T1000 (cell line): Measurements from ENCODE around the gene KLHL1.

Experiments used
- DNase-seq: peaks from one replicate; lab custom pipeline; 2025; ENCODE audit warnings: mixed read lengths; lab: John Stamatoyannopoulos, UW

The KLHL1 gene

GRCh38 chr13:70014337-70014736 is 93.9 kb downstream of the KLHL1 start:
- no peak for DNase-seq

DNA sequence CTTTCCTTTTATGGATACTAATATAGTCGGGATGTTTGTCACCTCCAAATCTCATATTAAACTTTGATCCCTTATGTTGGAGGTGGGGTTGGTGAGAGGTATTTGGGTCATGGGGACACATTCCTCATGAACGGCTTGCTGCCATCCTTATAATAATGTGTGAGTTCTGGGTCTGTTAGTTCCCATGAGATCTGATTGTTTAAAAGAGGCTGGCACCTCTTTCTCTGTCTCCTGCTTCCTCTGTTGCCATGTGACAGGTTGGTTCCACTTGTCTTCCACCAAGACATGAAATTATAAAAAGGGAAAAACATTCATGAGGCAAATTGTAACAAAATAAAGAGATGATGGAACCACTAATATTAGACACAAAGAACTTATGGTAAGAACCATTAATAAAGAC is 108.4 kb downstream of the KLHL1 start:
- no peak for DNase-seq

DNA sequence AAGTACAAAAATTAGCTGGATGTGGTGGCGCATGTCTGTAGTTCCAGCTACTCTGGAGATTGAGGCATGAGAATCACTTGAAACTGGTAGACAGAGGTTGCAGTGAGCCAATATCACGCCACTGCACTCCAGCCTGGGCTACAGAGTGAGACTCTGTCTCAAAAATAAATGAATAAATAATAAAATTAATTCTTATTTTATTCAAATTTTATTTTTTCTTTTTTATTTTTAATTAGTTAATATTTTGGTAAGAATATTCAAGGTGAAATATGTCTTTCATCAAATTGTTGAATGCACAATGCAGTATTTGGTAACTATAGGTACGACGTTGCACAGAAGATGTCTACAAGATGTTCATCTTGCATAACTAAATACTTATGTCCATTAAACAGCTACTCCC is 111.2 kb downstream of the KLHL1 start:
- DNase-seq = no peak

DNA sequence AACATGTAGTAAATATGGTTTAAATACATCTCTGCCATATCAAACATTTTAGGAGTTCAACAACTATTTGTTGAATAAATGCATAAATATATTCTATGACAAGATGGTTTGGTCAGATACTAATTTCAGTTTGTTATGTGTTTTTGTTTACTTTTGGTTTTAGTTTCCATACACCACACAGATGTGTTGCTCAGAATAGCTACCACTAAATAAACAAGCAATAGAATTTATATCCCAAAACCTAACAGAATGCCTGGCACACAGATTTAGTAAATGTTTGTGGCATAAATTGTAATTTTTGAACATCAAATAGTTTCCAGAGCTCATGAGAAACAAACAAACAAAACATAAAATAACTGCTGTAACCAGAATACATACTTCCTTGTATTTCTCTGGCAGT is 127.5 kb downstream of the KLHL1 start:
- DNase-seq = no peak

DNA sequence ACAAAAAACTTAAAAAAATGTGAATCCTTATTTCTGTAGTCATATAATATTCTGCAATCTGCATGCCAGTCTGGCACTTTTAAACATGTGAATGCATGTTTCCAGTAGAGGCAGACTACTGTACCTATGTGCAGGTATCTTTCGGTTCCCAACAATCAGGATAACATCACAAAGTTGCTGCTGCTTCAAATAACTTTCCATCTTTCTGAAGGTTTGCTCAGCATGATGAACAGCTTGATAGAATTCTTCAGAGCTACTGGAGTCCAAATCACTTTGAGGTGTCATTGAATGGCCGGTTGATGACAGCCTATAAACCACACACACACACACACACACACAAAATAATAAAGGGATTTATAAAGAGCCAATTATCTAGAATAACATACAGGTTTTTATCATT is 132.8 kb downstream of the KLHL1 start:
- DNase-seq = no peak

GRCh38 chr13:69970520-69970919 is 137.7 kb downstream of the KLHL1 start:
- DNase-seq = no peak

GRCh38 chr13:69959046-69959445 is 149.2 kb downstream of the KLHL1 start:
- DNase-seq = no peak

- DNase-seq = no peak
Observed at GRCh38 chr13:69956839-69957238, 151.4 kb downstream of the KLHL1 start.

DNA sequence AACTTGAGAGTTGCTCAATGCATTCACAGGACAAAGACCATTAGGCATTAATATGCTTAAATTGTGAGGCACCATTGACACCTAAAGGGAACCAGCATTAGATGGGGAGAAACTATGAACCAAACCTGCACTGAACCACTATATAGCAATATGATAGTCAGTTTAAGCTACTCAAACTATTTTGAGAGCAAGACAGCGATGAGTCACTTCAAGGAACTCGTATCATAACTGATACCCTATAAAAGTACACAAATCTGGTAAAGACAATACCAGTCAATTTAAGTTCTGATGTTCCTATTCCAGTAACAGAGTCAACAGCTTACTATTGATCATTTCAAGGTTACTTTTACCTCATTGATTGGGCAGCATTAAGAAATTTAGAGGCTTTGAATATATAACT is 151.9 kb downstream of the KLHL1 start:
- no peak for DNase-seq

DNA sequence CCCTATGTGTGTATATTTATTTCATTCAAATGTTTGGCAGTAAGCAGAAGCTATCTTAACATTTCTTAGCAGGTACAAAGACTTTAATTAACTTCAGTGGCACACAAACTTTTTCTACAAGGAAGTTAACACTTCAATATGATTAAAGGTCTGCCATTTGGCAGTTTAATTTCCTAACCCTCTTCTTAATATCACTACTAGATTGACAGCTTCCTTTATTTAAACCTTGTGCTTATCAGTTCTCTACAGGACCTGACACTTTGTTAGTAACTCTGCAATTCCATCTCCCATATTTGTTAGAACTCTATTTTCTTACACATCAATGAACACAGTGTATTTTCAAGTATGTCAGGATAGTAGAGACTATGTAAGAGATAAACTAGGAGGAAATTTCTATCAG is 153.0 kb downstream of the KLHL1 start:
- DNase-seq = no peak

- DNase-seq = no peak
Observed at GRCh38 chr13:69951412-69951811, 156.8 kb downstream of the KLHL1 start.

GRCh38 chr13:69950160-69950559 is 158.1 kb downstream of the KLHL1 start:
- no peak for DNase-seq

GRCh38 chr13:69948016-69948415 is 160.2 kb downstream of the KLHL1 start:
- DNase-seq = no peak

DNA sequence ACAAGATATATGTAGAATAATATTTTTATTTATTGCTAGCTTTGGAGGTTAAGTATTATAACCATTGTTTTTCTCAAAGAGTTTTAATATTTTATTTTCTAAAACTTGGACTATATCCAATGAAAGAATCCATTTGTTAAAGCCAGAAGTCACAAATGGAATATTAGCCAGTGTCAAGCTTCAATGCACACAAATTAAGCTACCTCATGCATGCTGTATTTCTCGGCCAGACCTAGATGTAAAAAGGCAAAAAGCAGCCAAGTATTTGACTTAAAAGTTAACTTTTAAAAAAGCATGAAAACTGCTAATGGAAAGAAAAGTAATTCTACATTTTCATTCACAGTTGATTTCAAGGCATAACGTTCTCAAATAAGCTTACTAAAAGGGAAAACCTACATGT is 160.7 kb downstream of the KLHL1 start:
- no peak for DNase-seq

- DNase-seq = no peak
Observed at GRCh38 chr13:69946511-69946910, 161.7 kb downstream of the KLHL1 start.

DNA sequence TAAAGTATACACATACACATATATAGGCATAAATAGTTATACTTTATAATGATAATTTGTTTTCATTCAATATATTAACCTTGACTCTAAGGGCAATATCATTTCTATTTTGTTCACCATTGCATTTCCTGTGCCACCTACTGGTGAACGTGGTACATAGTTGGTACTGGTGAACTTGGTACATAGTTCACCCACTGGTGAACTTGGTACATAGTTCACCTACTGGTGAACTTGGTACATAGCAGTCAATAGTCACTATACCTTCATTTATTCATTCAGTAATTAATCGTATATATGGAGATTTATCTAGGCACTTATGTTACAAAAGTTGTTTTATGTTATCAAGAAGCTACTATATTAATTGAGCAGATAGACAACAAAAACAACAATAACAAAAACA is 173.2 kb downstream of the KLHL1 start:
- DNase-seq = no peak

DNA sequence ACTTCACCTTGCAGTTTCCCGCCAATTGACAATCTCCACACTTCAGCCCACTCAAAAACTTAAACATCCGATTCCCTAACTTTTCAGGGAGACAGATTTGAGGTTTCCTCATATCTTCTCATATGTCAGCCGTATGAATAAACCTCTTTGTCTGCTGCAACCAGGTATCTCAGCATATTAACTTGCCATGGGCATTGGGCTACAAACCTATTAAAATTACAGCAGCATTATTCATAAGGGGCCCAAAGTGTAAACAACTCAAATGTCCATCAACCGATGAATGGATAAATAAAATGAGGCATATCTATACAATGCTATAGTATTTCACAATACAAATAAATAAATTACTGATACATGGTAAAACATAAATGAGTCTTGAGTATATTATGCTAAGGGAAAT is 180.0 kb downstream of the KLHL1 start:
- DNase-seq = no peak

GRCh38 chr13:69921156-69921555 is 187.1 kb downstream of the KLHL1 start:
- no peak for DNase-seq

GRCh38 chr13:69912630-69913029 is 195.6 kb downstream of the KLHL1 start:
- no peak for DNase-seq

- no peak for DNase-seq
Observed at GRCh38 chr13:69910800-69911199, 197.5 kb downstream of the KLHL1 start.

- no peak for DNase-seq
Observed at GRCh38 chr13:69904784-69905183, 203.5 kb downstream of the KLHL1 start.

- no peak for DNase-seq
Observed at GRCh38 chr13:69903081-69903480, 205.2 kb downstream of the KLHL1 start.

DNA sequence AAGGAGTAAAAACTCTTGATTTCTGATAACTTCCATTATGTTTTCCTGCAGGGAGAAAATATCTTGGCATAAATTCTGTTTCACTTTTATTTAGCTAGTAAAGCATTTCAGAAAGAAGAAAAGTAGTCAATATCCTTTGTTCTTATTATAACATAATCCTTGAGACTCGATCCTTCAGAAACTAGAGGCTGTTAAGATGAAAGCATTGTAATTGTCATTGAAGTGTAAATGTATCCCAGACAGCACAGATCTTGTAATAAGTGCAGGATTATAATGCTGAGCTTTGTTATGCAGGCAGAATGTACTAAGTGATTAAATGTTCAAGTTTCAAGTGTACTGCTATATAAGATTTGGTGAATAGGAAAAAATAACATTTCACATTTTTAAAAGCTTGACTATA is 225.8 kb downstream of the KLHL1 start:
- DNase-seq = no peak

DNA sequence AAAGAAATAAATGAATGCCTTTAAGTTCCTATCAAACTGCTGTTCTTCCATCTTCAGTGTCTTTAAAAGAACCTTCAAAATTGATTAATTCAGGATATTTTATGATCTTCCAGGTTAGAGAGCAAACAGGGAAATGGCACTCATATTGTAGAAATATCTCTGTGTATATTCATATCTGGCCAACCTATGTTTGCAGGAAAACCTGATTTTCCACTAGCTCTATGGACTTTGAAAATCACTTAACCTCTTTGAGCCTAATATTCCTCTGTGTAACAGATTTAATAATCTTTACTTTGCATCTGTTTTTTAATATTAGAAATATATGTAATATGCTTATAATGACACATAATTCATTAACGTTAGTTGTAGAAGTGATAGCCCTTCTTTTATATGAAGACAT is 228.3 kb downstream of the KLHL1 start:
- no peak for DNase-seq
